Measurements from ENCODE around the gene STXBP4.

- TF ChIP-seq RARB (CRISPR knock-in tag; IDR thresholded peaks at IDR 0.05) (no peak), PATZ1 (CRISPR knock-in tag; IDR thresholded peaks at IDR 0.05; ENCODE audit: borderline replicate concordance) (no peak), ZFP3 (CRISPR knock-in tag; IDR thresholded peaks at IDR 0.05) (no peak), GLIS3 (CRISPR knock-in tag; IDR thresholded peaks at IDR 0.05) (no peak), CSDC2 (CRISPR knock-in tag; IDR thresholded peaks at IDR 0.05) (no peak), TOX (CRISPR knock-in tag; IDR thresholded peaks at IDR 0.05; ENCODE audit: borderline replicate concordance) (no peak), ZFP30 (CRISPR knock-in tag; IDR thresholded peaks at IDR 0.05) (no peak), ZNF565 (CRISPR knock-in tag; conservative IDR thresholded peaks at IDR 0.05; ENCODE audit: low read depth) (no peak), CREB5 (CRISPR knock-in tag; IDR thresholded peaks at IDR 0.05; ENCODE audit: low read depth) (no peak), ARNTL (CRISPR knock-in tag; IDR thresholded peaks at IDR 0.05; ENCODE audit: borderline replicate concordance, low read depth) (no peak), SNAI2 (CRISPR knock-in tag; IDR thresholded peaks at IDR 0.05) (no peak)
Observed at GRCh38 chr17:54991567-54991966, 23.0 kb downstream of the STXBP4 start.
